PC-3 (cell line): ENCODE results near the gene SOAT1. TPM values are rescaled to one million over a fixed set of nuclear protein-coding genes. Genes with fewer than 3 reads are reported as not detected.

Experiments used
- ATAC-seq: fragments of 200-7000 bp; cut with Tn5 transposase; 2 replicates; pipeline ENCODE4 v1.9.1; 2020; ENCODE audit warnings: mild to moderate bottlenecking, moderate library complexity
- BruUV-seq: library from RNA; stranded (reverse); fragments of 400-500 nt; replicated peaks from 2 replicates; lab custom pipeline; 2021; lab: Mats Ljungman, UMichigan
- CTCF ChIA-PET: fragments of 300-600 bp; sonication (Branson Sonifier 250); formaldehyde crosslinking; loops from one replicate; lab custom pipeline; 2022; ENCODE audit warnings: antibody characterized with exemption; lab: Charles Lee
- POLR2A ChIA-PET: fragments of 300-600 bp; sonication (Branson Sonifier 250); formaldehyde crosslinking; loops from one replicate; lab custom pipeline; 2022; ENCODE audit warnings: antibody characterized with exemption; ENCODE audit not compliant: unreplicated experiment; lab: Charles Lee
- DNase-seq: peaks from one replicate; pipeline ENCODE4 v3.0.0-alpha.2; 2015
- H2AFZ ChIP-seq: fragments of 300-600 bp; sonication (generic); 2 replicates; pipeline ENCODE4 v1.6.0; 2016; ENCODE audit warnings: antibody characterized with exemption, low read length
- H3F3A ChIP-seq: fragments of 300-600 bp; sonication (generic); one replicate; pipeline ENCODE4 v1.6.0; 2017; ENCODE audit warnings: antibody characterized with exemption, low read length, control low read depth, mild to moderate bottlenecking; ENCODE audit not compliant: unreplicated experiment
- H3K27ac ChIP-seq: fragments of 300-600 bp; sonication (generic); 2 replicates; pipeline ENCODE4 v1.5.1; 2016; ENCODE audit warnings: mild to moderate bottlenecking, low read length
- H3K27me3 ChIP-seq: fragments of 300-600 bp; sonication (generic); 2 replicates; pipeline ENCODE4 v1.6.1; 2016; ENCODE audit warnings: low read length, mixed read lengths
- H3K36me3 ChIP-seq: fragments of 300-600 bp; sonication (generic); 2 replicates; pipeline ENCODE4 v1.6.1; 2016; ENCODE audit warnings: low read depth, mixed run types, low read length, mixed read lengths
- H3K4me1 ChIP-seq: fragments of 300-600 bp; sonication (generic); 2 replicates; pipeline ENCODE4 v1.5.1; 2016; ENCODE audit warnings: low read length; ENCODE audit not compliant: insufficient read depth
- H3K4me2 ChIP-seq: fragments of 300-600 bp; sonication (generic); 2 replicates; pipeline ENCODE4 v1.6.0; 2016; ENCODE audit warnings: low read length
- H3K4me3 ChIP-seq: fragments of 300-600 bp; sonication (generic); 2 replicates; pipeline ENCODE4 v1.5.1; 2016; ENCODE audit warnings: mild to moderate bottlenecking, low read length, mixed read lengths
- H3K79me2 ChIP-seq: fragments of 300-600 bp; sonication (generic); 2 replicates; pipeline ENCODE4 v1.6.1; 2017; ENCODE audit warnings: low read length, mixed read lengths
- H3K9ac ChIP-seq: fragments of 300-600 bp; sonication (generic); 2 replicates; pipeline ENCODE4 v1.6.0; 2016; ENCODE audit warnings: mild to moderate bottlenecking, low read length
- H3K9me2 ChIP-seq: fragments of 300-600 bp; sonication (generic); replicated peaks from 2 replicates; pipeline ENCODE4 v1.6.1; 2016; ENCODE audit warnings: mixed run types, low read length, mixed read lengths
- H3K9me3 ChIP-seq: fragments of 300-600 bp; sonication (generic); 2 replicates; pipeline ENCODE4 v1.6.1; 2016; ENCODE audit warnings: low read length, mixed read lengths
- H4K20me1 ChIP-seq: fragments of 300-600 bp; sonication (generic); 2 replicates; pipeline ENCODE4 v1.6.1; 2016; ENCODE audit warnings: low read length, mixed read lengths
- CTCF ChIP-seq: fragments of 300-600 bp; sonication (generic); conservative IDR thresholded peaks from 2 replicates; pipeline ENCODE4 v1.5.1; 2017; ENCODE audit warnings: antibody characterized with exemption, low read depth, mild to moderate bottlenecking, low read length
- EZH2 ChIP-seq: fragments of 300-600 bp; sonication (generic); IDR thresholded peaks from one replicate; pipeline ENCODE4 v1.6.1; 2017; ENCODE audit warnings: antibody characterized with exemption, mild to moderate bottlenecking, low read length; ENCODE audit not compliant: unreplicated experiment
- EZH2phosphoT487 ChIP-seq: fragments of 300-600 bp; sonication (generic); IDR thresholded peaks from 2 replicates; pipeline ENCODE4 v1.6.1; 2018; ENCODE audit warnings: mild to moderate bottlenecking, antibody characterized with exemption, low read length, borderline replicate concordance
- intact Hi-C: fragments of 100-400 bp; cut with micrococcal nuclease; formaldehyde crosslinking; loops from 2 replicates; pipeline ENCODE4 v1.9.0; 2023
- total RNA-seq: library from RNA; depleted of rRNA; stranded (reverse); fragments of >200 nt; gene quantifications from 2 replicates; pipeline ENCODE4 v1.2.3, GENCODE V29; 2014

SOAT1 gene
- total RNA-seq, 1 experiment from 2014 or later = 10.5 TPM

- 0 out of 2 replicates have a peak, but pooled peaks cover 5% of the 10 kb centered on the region for H3K36me3 ChIP-seq
- H3K4me2 ChIP-seq = no peak overlapping the region
- H3K9me3 ChIP-seq = no peaks in the 10 kb centered on the region
- DNase-seq (no peak), ATAC-seq (no peak)
- H3K4me3 ChIP-seq = no peak overlapping the region
- ChIA-PET CTCF (no interaction called here), POLR2A (no interaction called here)
- no peak overlapping the region for H3K9ac ChIP-seq
- no peak overlapping the region for H2AFZ ChIP-seq
- H3K79me2 ChIP-seq = no peaks in the 10 kb centered on the region
- H3K27me3 ChIP-seq = no peaks in the 10 kb centered on the region
- no peaks in the 10 kb centered on the region for H3K9me2 ChIP-seq
- H4K20me1 ChIP-seq = no peaks in the 10 kb centered on the region
- H3K4me1 ChIP-seq = no peaks in the 10 kb centered on the region
- no TSS peak for BruUV-seq
- no peaks in the 10 kb centered on the region for H3F3A ChIP-seq
- TF ChIP-seq EZH2 (no peak), CTCF (no peak), EZH2phosphoT487 (no peak)
- H3K27ac ChIP-seq = no peak overlapping the region
- intact Hi-C loops = no loop called here
These were observed 29.0 kb downstream of the SOAT1 start for GRCh38 chr1:179322557-179322956.

GRCh38 chr1:179323436-179323835 lies 29.8 kb downstream of the SOAT1 start:
- ATAC-seq (no peak), DNase-seq (no peak)
- 0 out of 2 replicates have a peak, but pooled peaks cover 5% of the 10 kb centered on the region for H3K36me3 ChIP-seq
- H3K9me2 ChIP-seq = no peaks in the 10 kb centered on the region
- intact Hi-C loops = no loop called here
- no peak overlapping the region for H2AFZ ChIP-seq
- H3K27me3 ChIP-seq = no peaks in the 10 kb centered on the region
- TF ChIP-seq EZH2 = no peak
- TF ChIP-seq EZH2phosphoT487 = no peak
- no peak for TF ChIP-seq CTCF
- no peak overlapping the region for H3K9ac ChIP-seq
- H3K4me1 ChIP-seq = no peaks in the 10 kb centered on the region
- H3K9me3 ChIP-seq = no peaks in the 10 kb centered on the region
- H3F3A ChIP-seq = no peaks in the 10 kb centered on the region
- no peaks in the 10 kb centered on the region for H3K79me2 ChIP-seq
- BruUV-seq = no TSS peak
- no peak overlapping the region for H3K27ac ChIP-seq
- no peaks in the 10 kb centered on the region for H4K20me1 ChIP-seq
- CTCF ChIA-PET = no interaction called here
- no peak overlapping the region for H3K4me2 ChIP-seq
- H3K4me3 ChIP-seq = no peak overlapping the region
- POLR2A ChIA-PET = no interaction called here

- no peak overlapping the region for H3K4me2 ChIP-seq
- TF ChIP-seq EZH2phosphoT487 = no peak
- TF ChIP-seq CTCF = no peak
- no peak for TF ChIP-seq EZH2
- intact Hi-C loops = no loop called here
- no peaks in the 10 kb centered on the region for H3K9me3 ChIP-seq
- H2AFZ ChIP-seq = no peak overlapping the region
- ChIA-PET CTCF (interaction anchor here (0.6 kb wide), 1 partner anchor 132 kb away, joined by 3 read pairs; no protein-coding TSS in a partner anchor), POLR2A (no interaction called here)
- H3K79me2 ChIP-seq = no peaks in the 10 kb centered on the region
- 0 out of 2 replicates have a peak, but pooled peaks cover 5% of the 10 kb centered on the region for H3K36me3 ChIP-seq
- no peaks in the 10 kb centered on the region for H3K4me1 ChIP-seq
- H4K20me1 ChIP-seq = no peaks in the 10 kb centered on the region
- BruUV-seq = no TSS peak
- H3K9ac ChIP-seq = no peak overlapping the region
- no peak overlapping the region for H3K27ac ChIP-seq
- ATAC-seq = no peak
- H3K4me3 ChIP-seq = no peak overlapping the region
- DNase-seq = no peak
- H3K27me3 ChIP-seq = no peaks in the 10 kb centered on the region
- H3K9me2 ChIP-seq = no peaks in the 10 kb centered on the region
- H3F3A ChIP-seq = no peaks in the 10 kb centered on the region
These were observed 32.2 kb downstream of the SOAT1 start for GRCh38 chr1:179325836-179326235.
